Loucy (cell line): Measurements from ENCODE around the gene LTF.

Experiments used
- EZH2phosphoT487 ChIP-seq: fragments of 200-600 bp; IDR thresholded peaks from 2 replicates; pipeline ENCODE4 v1.6.1; 2018; ENCODE audit warnings: antibody characterized with exemption, mild to moderate bottlenecking, moderate library complexity, borderline replicate concordance
- TF ChIP-seq, protein P1 (sequence below): fragments of 200-600 bp; sonication (generic); conservative IDR thresholded peaks from 2 replicates; pipeline ENCODE4 v1.5.1; 2014; ENCODE audit warnings: mild to moderate bottlenecking, antibody characterized with exemption, low read length

- no peak for TF ChIP-seq EZH2phosphoT487
- TF ChIP-seq, protein P1, sequence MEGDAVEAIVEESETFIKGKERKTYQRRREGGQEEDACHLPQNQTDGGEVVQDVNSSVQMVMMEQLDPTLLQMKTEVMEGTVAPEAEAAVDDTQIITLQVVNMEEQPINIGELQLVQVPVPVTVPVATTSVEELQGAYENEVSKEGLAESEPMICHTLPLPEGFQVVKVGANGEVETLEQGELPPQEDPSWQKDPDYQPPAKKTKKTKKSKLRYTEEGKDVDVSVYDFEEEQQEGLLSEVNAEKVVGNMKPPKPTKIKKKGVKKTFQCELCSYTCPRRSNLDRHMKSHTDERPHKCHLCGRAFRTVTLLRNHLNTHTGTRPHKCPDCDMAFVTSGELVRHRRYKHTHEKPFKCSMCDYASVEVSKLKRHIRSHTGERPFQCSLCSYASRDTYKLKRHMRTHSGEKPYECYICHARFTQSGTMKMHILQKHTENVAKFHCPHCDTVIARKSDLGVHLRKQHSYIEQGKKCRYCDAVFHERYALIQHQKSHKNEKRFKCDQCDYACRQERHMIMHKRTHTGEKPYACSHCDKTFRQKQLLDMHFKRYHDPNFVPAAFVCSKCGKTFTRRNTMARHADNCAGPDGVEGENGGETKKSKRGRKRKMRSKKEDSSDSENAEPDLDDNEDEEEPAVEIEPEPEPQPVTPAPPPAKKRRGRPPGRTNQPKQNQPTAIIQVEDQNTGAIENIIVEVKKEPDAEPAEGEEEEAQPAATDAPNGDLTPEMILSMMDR, result no peak
Measured at GRCh38 chr3:46472736-46473135, 8.0 kb upstream of the LTF start.
